Smooth muscle cell (in vitro differentiated cells): ENCODE results near the gene CEP44. TPM values are rescaled to one million over a fixed set of nuclear protein-coding genes. Genes with fewer than 3 reads are reported as not detected.

Experiments
- DNase-seq: peaks from one replicate; lab custom pipeline; 2025; ENCODE audit not compliant: unreplicated experiment; lab: John Stamatoyannopoulos, UW
- H2AFZ ChIP-seq: fragments of 200-600 bp; sonication (generic); 2 replicates; pipeline ENCODE4 v1.6.0; 2016; ENCODE audit warnings: antibody characterized with exemption, low read depth, mild to moderate bottlenecking
- H3F3A ChIP-seq: fragments of 200-600 bp; sonication (generic); 2 replicates; pipeline ENCODE4 v1.6.0; 2017; ENCODE audit warnings: antibody characterized with exemption, low read depth
- H3K27ac ChIP-seq: fragments of 200-600 bp; sonication (generic); 2 replicates; pipeline ENCODE4 v1.5.1; 2016; ENCODE audit warnings: low read depth, mild to moderate bottlenecking
- H3K27me3 ChIP-seq: fragments of 200-600 bp; sonication (generic); 2 replicates; pipeline ENCODE4 v1.6.1; 2016; ENCODE audit warnings: low read depth, mild to moderate bottlenecking
- H3K36me3 ChIP-seq: fragments of 200-600 bp; sonication (generic); 2 replicates; pipeline ENCODE4 v1.5.1; 2016; ENCODE audit warnings: low read depth
- H3K4me1 ChIP-seq: fragments of 200-600 bp; sonication (generic); 2 replicates; pipeline ENCODE4 v1.5.1; 2016; ENCODE audit warnings: low read depth
- H3K4me2 ChIP-seq: fragments of 200-600 bp; sonication (generic); 2 replicates; pipeline ENCODE4 v1.6.0; 2016; ENCODE audit warnings: mild to moderate bottlenecking
- H3K4me3 ChIP-seq: fragments of 200-600 bp; sonication (generic); 2 replicates; pipeline ENCODE4 v1.5.1; 2016; ENCODE audit warnings: mild to moderate bottlenecking
- H3K79me2 ChIP-seq: fragments of 200-600 bp; sonication (generic); 2 replicates; pipeline ENCODE4 v1.6.0; 2016; ENCODE audit warnings: low read depth, mild to moderate bottlenecking
- H3K9ac ChIP-seq: fragments of 200-600 bp; sonication (generic); 2 replicates; pipeline ENCODE4 v1.6.0; 2016; ENCODE audit warnings: low read depth
- H3K9me3 ChIP-seq: fragments of 200-600 bp; sonication (generic); replicated peaks from 2 replicates; pipeline ENCODE4 v1.5.1; 2016; ENCODE audit warnings: low read depth
- H4K20me1 ChIP-seq: fragments of 200-600 bp; sonication (generic); 2 replicates; pipeline ENCODE4 v1.6.0; 2016; ENCODE audit warnings: low read depth
- CTCF ChIP-seq: fragments of 200-600 bp; sonication (generic); IDR thresholded peaks from 2 replicates; pipeline ENCODE4 v1.5.1; 2017; ENCODE audit warnings: borderline replicate concordance, mild to moderate bottlenecking, antibody characterized with exemption; ENCODE audit not compliant: insufficient read depth, poor library complexity, severe bottlenecking
- WGBS: methylation state at CpG from one replicate; pipeline ENCODE4 v1.1.7; 2016; ENCODE audit warnings: low lambda C conversion rate; 5-methylcytosine and 5-hydroxymethylcytosine counted together
- polyA plus RNA-seq: library from polyadenylated mRNA; unstranded; fragments of >200 nt; fragmentation: Nextera tagmentation; extraction: Ambion mirVana; gene quantifications from 2 replicates; pipeline ENCODE4 v1.2.1, GENCODE V29; 2016
- total RNA-seq: library from RNA; depleted of rRNA; stranded (reverse); fragments of >200 nt; gene quantifications from 2 replicates; pipeline ENCODE4 v1.2.3, GENCODE V29; 2014

CEP44 gene
- total and polyA plus RNA-seq, 2 experiments from 2014 or later, result 11.4 to 25.2 TPM

GRCh38 chr4:174274436-174274835 lies 9.3 kb upstream of the CEP44 start:
- no peak for TF ChIP-seq CTCF
- no peak for DNase-seq
- no peaks in the 10 kb centered on the region for H3K36me3 ChIP-seq
- H3K27ac ChIP-seq, result no peak overlapping the region
- no peak overlapping the region for H2AFZ ChIP-seq
- H3K4me2 ChIP-seq, result no peak overlapping the region
- no peak overlapping the region for H3K9ac ChIP-seq
- H3K4me1 ChIP-seq, result no peaks in the 10 kb centered on the region
- H3F3A ChIP-seq, result no peaks in the 10 kb centered on the region
- over 99% methylated on average over 3 of the region's 3 CpGs for WGBS
- H3K9me3 ChIP-seq, result no peaks in the 10 kb centered on the region
- H4K20me1 ChIP-seq, result peaks cover 32% of the 10 kb centered on the region
- no peaks in the 10 kb centered on the region for H3K27me3 ChIP-seq
- no peak overlapping the region for H3K4me3 ChIP-seq
- peaks cover 100% of the 10 kb centered on the region for H3K79me2 ChIP-seq

- Histone ChIP-seq H3K4me3 (no peak overlapping the region), H3K36me3 (peaks cover 6% of the 10 kb centered on the region), H3K4me2 (no peak overlapping the region), H3K79me2 (peaks cover 100% of the 10 kb centered on the region), H3K9ac (no peak overlapping the region), H3F3A (no peaks in the 10 kb centered on the region), H3K4me1 (no peaks in the 10 kb centered on the region), H2AFZ (no peak overlapping the region), H3K27me3 (no peaks in the 10 kb centered on the region), H3K9me3 (no peaks in the 10 kb centered on the region), H4K20me1 (peaks cover 32% of the 10 kb centered on the region), H3K27ac (no peak overlapping the region)
- no peak for TF ChIP-seq CTCF
- DNase-seq, result no peak
- WGBS, result 86% methylated on average over 3 of the region's 3 CpGs
These were observed 8.6 kb upstream of the CEP44 start for GRCh38 chr4:174275101-174275500.

- H3K9me3 ChIP-seq, result no peaks in the 10 kb centered on the region
- H3K4me2 ChIP-seq, result no peak overlapping the region
- H3K9ac ChIP-seq, result no peak overlapping the region
- TF ChIP-seq CTCF, result no peak
- H3K27me3 ChIP-seq, result no peaks in the 10 kb centered on the region
- peaks cover 26% of the 10 kb centered on the region for H4K20me1 ChIP-seq
- H3F3A ChIP-seq, result no peaks in the 10 kb centered on the region
- H2AFZ ChIP-seq, result no peak overlapping the region
- WGBS, result 91% methylated on average over 3 of the region's 3 CpGs
- H3K4me3 ChIP-seq, result no peak overlapping the region
- peaks cover 6% of the 10 kb centered on the region for H3K36me3 ChIP-seq
- no peak for DNase-seq
- peaks cover 100% of the 10 kb centered on the region for H3K79me2 ChIP-seq
- no peak overlapping the region for H3K27ac ChIP-seq
- H3K4me1 ChIP-seq, result peaks cover 5% of the 10 kb centered on the region
These were observed 6.3 kb upstream of the CEP44 start for GRCh38 chr4:174277433-174277832.

GRCh38 chr4:174278467-174278866 lies 5.2 kb upstream of the CEP44 start:
- Histone ChIP-seq H3F3A (no peaks in the 10 kb centered on the region), H3K27ac (no peak overlapping the region), H3K4me3 (no peak overlapping the region), H3K79me2 (peaks cover 96% of the 10 kb centered on the region), H3K9ac (no peak overlapping the region), H3K4me2 (no peak overlapping the region), H3K27me3 (no peaks in the 10 kb centered on the region), H4K20me1 (peaks cover 20% of the 10 kb centered on the region), H2AFZ (no peak overlapping the region), H3K36me3 (peaks cover 6% of the 10 kb centered on the region), H3K4me1 (peaks cover 8% of the 10 kb centered on the region), H3K9me3 (no peaks in the 10 kb centered on the region)
- no peak for TF ChIP-seq CTCF
- no peak for DNase-seq
